Measurements from ENCODE around the gene ACCS. TPM values are rescaled to one million over a fixed set of nuclear protein-coding genes. Genes with fewer than 3 reads are reported as not detected.

ACCS gene
- total RNA-seq (2014; rRNA removed; shearing (Covaris generic)): 5.7 and 7.6 TPM in 2 replicates

- Histone ChIP-seq H3K27ac (peak within 1 kb of the TSS; percentile 72), H3K4me1 (no peaks in the 10 kb centered on the region), H3K4me3 (peak within 1 kb of the TSS; percentile 66), H3K36me3 (no peaks in the 10 kb centered on the region; the same call in 1 of the 2 replicates), H3K9me3 (replicated peaks) (no peaks in the 10 kb centered on the region), H3K27me3 (no peaks in the 10 kb centered on the region)
- DNase-seq: peak; percentile 91 to 92
Measured at GRCh38 chr11:44065841-44066731, at the start of gene ACCS. TSS of gene ACCS (plus strand) at chr11:44066270. CDS start at chr11:44067628, 1,358 bp downstream.

- no peak for DNase-seq
Measured at GRCh38 chr11:44016546-44017442, 49.3 kb upstream of the ACCS start.

DNA sequence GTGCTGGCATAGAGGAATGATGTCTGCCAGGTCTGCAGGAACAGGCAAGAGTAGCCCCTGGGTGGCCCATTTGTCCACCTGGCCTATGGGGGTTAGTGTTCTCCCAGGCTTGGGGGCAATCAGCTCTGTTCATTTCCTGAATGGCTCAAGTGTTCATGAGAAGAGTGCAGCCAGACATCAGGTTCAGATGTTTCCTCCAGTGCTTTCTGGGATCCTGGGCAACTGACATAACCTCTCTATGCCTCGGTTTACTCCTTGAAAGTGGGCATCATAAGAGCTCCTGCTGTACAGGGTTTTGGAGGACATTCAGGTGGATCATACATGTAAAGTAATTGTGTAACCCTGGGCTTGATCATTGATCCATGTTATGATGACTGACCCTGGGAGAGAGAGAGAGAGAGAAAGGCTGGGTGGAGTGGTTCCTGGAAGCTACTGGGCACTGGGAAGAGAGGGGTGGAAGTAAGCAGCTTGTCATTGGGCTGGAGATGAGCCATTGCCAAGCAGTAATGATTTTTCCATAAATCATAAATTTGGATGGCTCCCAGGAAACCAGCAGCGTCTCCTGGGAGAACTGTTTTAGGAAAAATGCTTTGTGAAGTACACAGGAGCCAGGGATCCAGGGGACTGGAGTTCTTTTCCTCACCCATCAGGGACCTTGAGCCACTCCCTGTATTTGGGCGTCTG is 48.5 kb upstream of the ACCS start:
- DNase-seq: no peak
- H3K27me3 ChIP-seq: no peaks in the 10 kb centered on the region
- peaks cover 5% of the 10 kb centered on the region; the same call in 1 of the 2 replicates for H3K9me3 ChIP-seq (replicated peaks)
- no peak overlapping the region for H3K27ac ChIP-seq
- no peaks in the 10 kb centered on the region for H3K36me3 ChIP-seq
- H3K4me3 ChIP-seq: no peak overlapping the region
- H3K4me1 ChIP-seq: peaks cover 16% of the 10 kb centered on the region

More at GRCh38 chr11:44016546-44017442, 49.3 kb upstream of the ACCS start:
- no peaks in the 10 kb centered on the region for H3K36me3 ChIP-seq
- no peaks in the 10 kb centered on the region for H3K27me3 ChIP-seq
- no peak overlapping the region for H3K4me3 ChIP-seq
- H3K27ac ChIP-seq: no peak overlapping the region
- H3K4me1 ChIP-seq: peaks cover 16% of the 10 kb centered on the region
- H3K9me3 ChIP-seq (replicated peaks): no peaks in the 10 kb centered on the region; the same call in 1 of the 2 replicates

DNA sequence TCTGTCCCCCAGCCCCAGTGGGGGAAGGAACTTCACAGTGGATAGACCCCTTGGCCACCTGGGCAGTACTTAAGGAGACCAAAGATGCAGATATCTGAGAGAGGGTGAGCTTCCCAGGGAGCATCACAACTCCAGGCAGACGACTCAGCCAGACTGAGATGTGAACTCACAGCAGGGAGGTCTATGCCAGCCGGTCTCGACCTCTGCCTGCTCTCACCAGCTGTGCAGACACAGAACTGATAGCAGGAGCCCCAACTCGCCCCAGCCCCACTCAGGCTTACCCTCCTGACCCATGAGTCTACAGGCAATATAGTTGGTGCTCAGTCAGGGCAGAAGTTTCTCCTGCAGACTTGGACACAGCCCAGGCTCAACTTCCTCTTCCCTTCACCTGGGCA is 47.9 kb upstream of the ACCS start:
- Histone ChIP-seq H3K9me3 (replicated peaks) (peaks cover 5% of the 10 kb centered on the region; the same call in 1 of the 2 replicates), H3K27ac (no peak overlapping the region), H3K4me1 (peaks cover 16% of the 10 kb centered on the region), H3K36me3 (no peaks in the 10 kb centered on the region), H3K27me3 (no peaks in the 10 kb centered on the region), H3K4me3 (no peak overlapping the region)
- DNase-seq: peak in 1 of 2 experiments; percentile 30

- peaks cover 5% of the 10 kb centered on the region; the same call in 1 of the 2 replicates for H3K9me3 ChIP-seq (replicated peaks)
- no peak overlapping the region for H3K27ac ChIP-seq
- no peak overlapping the region for H3K4me3 ChIP-seq
- H3K4me1 ChIP-seq: peaks cover 16% of the 10 kb centered on the region
- no peak for DNase-seq
- no peaks in the 10 kb centered on the region for H3K27me3 ChIP-seq
- no peaks in the 10 kb centered on the region for H3K36me3 ChIP-seq
Measured at GRCh38 chr11:44018829-44019228, 47.2 kb upstream of the ACCS start.

DNA sequence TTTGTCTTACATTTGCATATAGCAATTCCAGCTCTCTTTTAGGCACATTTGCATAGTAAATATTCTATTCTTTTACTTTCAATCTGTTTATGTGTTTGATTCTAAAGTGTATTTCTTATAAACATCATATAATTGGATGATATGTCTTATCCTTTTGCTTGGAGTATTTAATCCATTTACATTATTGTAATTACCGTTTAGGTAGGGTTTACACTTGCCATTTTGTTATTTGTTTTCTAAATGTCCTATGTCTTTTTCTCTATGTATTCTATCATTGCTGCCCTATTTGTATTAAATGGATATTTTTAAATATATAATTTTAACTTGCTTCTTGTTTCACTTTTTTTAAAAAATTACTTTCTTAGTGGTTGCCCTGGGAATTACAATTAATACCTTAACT is 41.1 kb upstream of the ACCS start:
- Histone ChIP-seq H3K27me3 (no peaks in the 10 kb centered on the region), H3K27ac (no peak overlapping the region), H3K9me3 (replicated peaks) (0 out of 2 replicates have a peak, but pooled peaks cover 9% of the 10 kb centered on the region), H3K4me1 (no peaks in the 10 kb centered on the region), H3K4me3 (no peak overlapping the region), H3K36me3 (no peaks in the 10 kb centered on the region)
- DNase-seq: no peak

DNA sequence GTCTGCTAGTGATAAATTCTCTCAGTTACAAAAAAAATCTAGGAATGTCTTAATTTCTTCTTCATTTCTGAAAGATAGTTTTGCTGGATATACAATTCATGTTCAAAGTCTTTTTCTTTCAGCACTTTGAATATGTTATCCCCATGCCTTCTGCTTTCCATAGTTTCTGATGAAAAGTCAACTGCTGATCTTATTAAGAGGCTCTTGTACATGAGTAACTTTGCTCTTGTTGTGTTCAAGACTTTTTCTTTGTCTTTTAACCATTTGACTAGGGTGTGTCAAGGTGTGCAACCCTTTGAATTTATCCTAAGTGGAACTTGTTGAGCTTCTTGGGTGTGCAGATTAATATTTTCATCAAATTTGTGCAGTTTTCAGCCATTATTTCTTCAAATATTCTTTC is 40.3 kb upstream of the ACCS start:
- Histone ChIP-seq H3K9me3 (replicated peaks) (0 out of 2 replicates have a peak, but pooled peaks cover 9% of the 10 kb centered on the region), H3K27ac (no peak overlapping the region), H3K27me3 (no peaks in the 10 kb centered on the region), H3K4me1 (peaks cover 4% of the 10 kb centered on the region; the same call in 1 of the 2 replicates), H3K4me3 (no peak overlapping the region), H3K36me3 (no peaks in the 10 kb centered on the region)
- DNase-seq: no peak

DNA sequence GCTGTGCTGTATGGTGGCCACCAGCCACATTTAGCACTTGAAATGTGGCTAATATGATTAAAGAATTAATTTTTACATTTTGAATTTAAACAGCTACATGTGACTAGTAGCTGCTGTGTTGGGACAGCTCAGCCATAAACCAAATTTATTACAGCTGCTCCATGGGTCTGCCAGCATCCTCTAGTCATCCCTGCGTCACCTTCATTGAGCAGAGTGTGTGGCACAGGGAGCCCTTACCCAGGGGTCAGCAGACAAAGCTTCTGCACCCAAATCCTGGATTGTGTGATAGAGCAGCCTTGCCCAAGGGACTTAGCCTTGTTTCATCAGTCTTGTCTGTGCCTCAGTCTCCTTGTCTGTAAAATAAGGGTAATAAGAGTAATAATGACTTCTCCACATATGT is 37.7 kb upstream of the ACCS start:
- 0 out of 2 replicates have a peak, but pooled peaks cover 3% of the 10 kb centered on the region for H3K9me3 ChIP-seq (replicated peaks)
- DNase-seq: no peak
- no peaks in the 10 kb centered on the region for H3K27me3 ChIP-seq
- H3K27ac ChIP-seq: no peak overlapping the region
- H3K4me3 ChIP-seq: no peak overlapping the region
- no peaks in the 10 kb centered on the region for H3K36me3 ChIP-seq
- peaks cover 4% of the 10 kb centered on the region; the same call in 1 of the 2 replicates for H3K4me1 ChIP-seq

GRCh38 chr11:44028816-44029506 is 37.1 kb upstream of the ACCS start:
- Histone ChIP-seq H3K27me3 (no peaks in the 10 kb centered on the region), H3K4me1 (peaks cover 4% of the 10 kb centered on the region; the same call in 1 of the 2 replicates), H3K4me3 (no peak overlapping the region), H3K27ac (no peak overlapping the region), H3K36me3 (no peaks in the 10 kb centered on the region), H3K9me3 (replicated peaks) (0 out of 2 replicates have a peak, but pooled peaks cover 3% of the 10 kb centered on the region)
- DNase-seq: no peak

- Histone ChIP-seq H3K27ac (no peak overlapping the region), H3K27me3 (no peaks in the 10 kb centered on the region), H3K36me3 (no peaks in the 10 kb centered on the region), H3K4me3 (no peak overlapping the region), H3K9me3 (replicated peaks) (0 out of 2 replicates have a peak, but pooled peaks cover 3% of the 10 kb centered on the region), H3K4me1 (peaks cover 4% of the 10 kb centered on the region; the same call in 1 of the 2 replicates)
- DNase-seq: no peak
Measured at GRCh38 chr11:44029507-44029845, 36.6 kb upstream of the ACCS start.

GRCh38 chr11:44029977-44030911 is 35.8 kb upstream of the ACCS start:
- DNase-seq: peak; percentile 54 to 61
- Histone ChIP-seq H3K27ac (no peak overlapping the region), H3K36me3 (no peaks in the 10 kb centered on the region), H3K9me3 (replicated peaks) (0 out of 2 replicates have a peak, but pooled peaks cover 3% of the 10 kb centered on the region), H3K27me3 (0 out of 2 replicates have a peak, but pooled peaks cover 1% of the 10 kb centered on the region), H3K4me1 (peaks cover 4% of the 10 kb centered on the region; the same call in 1 of the 2 replicates), H3K4me3 (no peak overlapping the region)

DNA sequence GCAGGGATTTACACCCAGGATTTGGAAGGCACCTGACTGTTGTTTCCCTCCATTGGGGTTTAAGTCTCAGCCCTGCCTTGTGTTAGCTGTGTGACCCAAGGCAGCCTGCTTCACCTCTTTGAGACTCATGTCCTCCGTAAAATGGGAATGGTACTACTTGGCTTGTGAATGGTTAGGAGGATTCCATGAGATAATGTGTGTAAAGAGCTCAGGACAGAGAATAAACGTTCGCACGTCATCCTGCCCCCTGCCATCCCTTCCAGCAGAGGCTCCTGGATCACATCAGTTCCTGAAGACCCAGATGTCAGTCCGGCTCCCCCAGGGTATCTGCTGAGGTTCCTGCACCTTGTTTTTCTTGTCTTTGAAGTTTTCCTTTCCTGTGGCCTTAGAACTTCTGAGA is 35.1 kb upstream of the ACCS start:
- Histone ChIP-seq H3K27ac (no peak overlapping the region), H3K9me3 (replicated peaks) (no peaks in the 10 kb centered on the region), H3K36me3 (no peaks in the 10 kb centered on the region), H3K4me3 (no peak overlapping the region), H3K27me3 (0 out of 2 replicates have a peak, but pooled peaks cover 3% of the 10 kb centered on the region), H3K4me1 (peaks cover 4% of the 10 kb centered on the region; the same call in 1 of the 2 replicates)
- DNase-seq: no peak

DNA sequence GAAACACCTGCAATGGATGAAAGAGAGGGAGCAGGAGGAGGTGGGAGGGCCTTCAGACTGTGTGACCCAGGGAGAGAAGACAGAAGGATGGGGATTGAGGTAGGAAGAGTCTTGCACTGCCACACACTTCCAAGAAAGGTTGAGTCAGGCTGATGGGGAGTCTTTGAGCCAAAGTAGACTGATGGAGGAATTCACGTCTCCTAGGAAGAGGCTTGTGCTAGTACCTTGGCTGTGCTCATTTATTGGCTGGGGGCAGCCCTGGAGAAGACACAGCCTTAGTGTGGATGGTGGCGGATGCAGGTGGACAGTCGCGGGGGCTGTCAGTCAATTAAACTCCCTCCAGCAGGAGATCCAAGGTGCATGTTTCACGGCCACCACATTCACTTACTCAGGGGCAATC is 34.5 kb upstream of the ACCS start:
- H3K27me3 ChIP-seq: 0 out of 2 replicates have a peak, but pooled peaks cover 3% of the 10 kb centered on the region
- no peaks in the 10 kb centered on the region for H3K9me3 ChIP-seq (replicated peaks)
- no peaks in the 10 kb centered on the region for H3K36me3 ChIP-seq
- H3K27ac ChIP-seq: no peak overlapping the region
- no peak overlapping the region for H3K4me3 ChIP-seq
- DNase-seq: no peak
- peaks cover 4% of the 10 kb centered on the region; the same call in 1 of the 2 replicates for H3K4me1 ChIP-seq
